Spinal cord (tissue), 10 donors: Measurements from ENCODE around the gene CCL11. TPM values are rescaled to one million over a fixed set of nuclear protein-coding genes. Genes with fewer than 3 reads are reported as not detected.
"Not testable (repeated sequence)": the region's sequence is repeated elsewhere in the genome, so short reads cannot be mapped to it uniquely, and the experiment has no call there.

Experiments
- DNase-seq, 6 donors: peaks; one replicate each; pipeline versions ENCODE4 v3.0.0 to v3.0.0-alpha.2; 2013 to 2015; ENCODE audit warnings: low spot score in 6 of 6, low read depth in 4 of 6
- H3K27ac ChIP-seq: one replicate; pipeline ENCODE4 v1.5.1; 2013; ENCODE audit warnings: low read depth, low read length, control low read depth
- H3K27me3 ChIP-seq: one replicate; pipeline ENCODE4 v1.6.1; 2013; ENCODE audit warnings: low read length; ENCODE audit not compliant: control insufficient read depth, insufficient read depth
- H3K36me3 ChIP-seq: one replicate; pipeline ENCODE4 v1.6.1; 2013; ENCODE audit warnings: low read length; ENCODE audit not compliant: control insufficient read depth, insufficient read depth
- H3K4me1 ChIP-seq: one replicate; pipeline ENCODE4 v1.6.1; 2013; ENCODE audit warnings: low read length; ENCODE audit not compliant: control insufficient read depth, insufficient read depth
- H3K4me3 ChIP-seq: one replicate; pipeline ENCODE4 v1.5.1; 2013; ENCODE audit warnings: low read depth, low read length, control low read depth
- H3K9me3 ChIP-seq: one replicate; pipeline ENCODE4 v1.6.1; 2013; ENCODE audit warnings: low read length; ENCODE audit not compliant: control insufficient read depth, insufficient read depth
- WGBS: methylation state at CpG from one replicate; pipeline ENCODE4 v1.1.5; 2013; ENCODE audit warnings: missing lambda C conversion rate; ENCODE audit not compliant: insufficient coverage; 5-methylcytosine and 5-hydroxymethylcytosine counted together
- polyA plus RNA-seq, 2 donors: library from polyadenylated mRNA; unstranded; fragments of 120-200 nt; gene quantifications; one replicate each; pipeline ENCODE4 v1.2.1, GENCODE V29; 2013; ENCODE audit not compliant: insufficient read length in 2 of 2
- total RNA-seq, 2 donors: library from RNA; depleted of rRNA in 1 of 2; stranded (reverse); fragments of 120-200 nt in 1 of 2; fragments of >200 nt in 1 of 2; gene quantifications; one replicate each; pipeline versions ENCODE4 v1.2.3 to v1.2.4, GENCODE V29; 2013 to 2014
- donor health status: healthy.

Gene CCL11
- total and polyA plus RNA-seq, 4 donors = not detected

DNA sequence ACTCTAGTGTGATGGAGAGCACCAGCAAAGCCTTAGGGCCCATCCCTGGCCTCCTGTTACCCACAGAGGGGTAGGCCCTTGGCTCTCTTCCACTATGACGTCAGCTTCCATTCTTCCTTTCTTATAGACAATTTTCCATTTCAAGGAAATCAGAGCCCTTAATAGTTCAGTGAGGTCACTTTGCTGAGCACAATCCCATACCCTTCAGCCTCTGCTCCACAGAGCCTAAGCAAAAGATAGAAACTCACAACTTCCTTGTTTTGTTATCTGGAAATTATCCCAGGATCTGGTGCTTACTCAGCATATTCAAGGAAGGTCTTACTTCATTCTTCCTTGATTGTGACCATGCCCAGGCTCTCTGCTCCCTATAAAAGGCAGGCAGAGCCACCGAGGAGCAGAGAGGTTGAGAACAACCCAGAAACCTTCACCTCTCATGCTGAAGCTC lies 33.5 kb downstream of the CCL11 start, which contains the start of gene CCL8:
Gene CCL8, plus strand, starts transcription at position 397 of the 445 bp plus-strand sequence. CDS start 67 bp downstream, outside the sequence.
- no peak for DNase-seq
- no peak within 1 kb of the TSS for H3K27ac ChIP-seq
- H3K36me3 ChIP-seq = no peaks in the 10 kb centered on the region
- WGBS = 65% methylated on average over 2 of the region's 2 CpGs
- no peaks in the 10 kb centered on the region for H3K27me3 ChIP-seq
- peaks cover 4% of the 10 kb centered on the region for H3K4me1 ChIP-seq
- H3K9me3 ChIP-seq = no peaks in the 10 kb centered on the region
- H3K4me3 ChIP-seq = no peak within 1 kb of the TSS

DNA sequence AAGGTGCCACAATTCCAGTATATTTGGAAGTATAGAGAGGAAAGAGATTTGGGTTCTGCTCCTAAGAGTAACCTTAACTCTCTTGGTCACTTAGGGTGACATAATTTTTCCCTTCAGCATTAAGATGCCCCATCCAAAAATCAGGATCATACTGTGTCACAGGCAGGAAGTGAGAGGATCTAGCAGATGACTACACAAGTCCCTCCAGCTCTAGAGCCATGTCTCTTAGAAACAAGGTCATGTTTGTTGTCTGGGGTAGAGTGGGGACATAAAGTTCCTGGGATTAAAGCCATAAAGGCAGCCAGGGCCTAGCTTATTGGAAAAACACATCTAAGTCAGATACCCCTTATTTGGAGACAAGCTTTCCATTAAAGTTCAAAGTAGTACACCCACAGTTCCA lies 36.4 kb downstream of the CCL11 start:
- Histone ChIP-seq H3K9me3 (no peaks in the 10 kb centered on the region), H3K36me3 (no peaks in the 10 kb centered on the region), H3K4me1 (peaks cover 4% of the 10 kb centered on the region), H3K27ac (no peak overlapping the region), H3K4me3 (no peak overlapping the region), H3K27me3 (no peaks in the 10 kb centered on the region)
- DNase-seq = no peak

GRCh38 chr17:34327580-34327979 lies 42.0 kb downstream of the CCL11 start:
- H3K9me3 ChIP-seq, DNase-seq, H3K27ac ChIP-seq, H3K4me3 ChIP-seq, H3K4me1 ChIP-seq, H3K27me3 ChIP-seq, H3K36me3 ChIP-seq: not testable (repeated sequence)
- no CpG with 5 or more reads among the region's 4 CpGs for WGBS

- no peak for DNase-seq
- no peak overlapping the region for H3K27ac ChIP-seq
- H3K9me3 ChIP-seq = no peaks in the 10 kb centered on the region
Measured at GRCh38 chr17:34337701-34338100, 52.2 kb downstream of the CCL11 start.

More at GRCh38 chr17:34337701-34338100, 52.2 kb downstream of the CCL11 start:
- WGBS = no CpG with 5 or more reads among the region's 1 CpG
- Histone ChIP-seq H3K36me3 (no peaks in the 10 kb centered on the region), H3K4me3 (no peak overlapping the region), H3K27me3 (no peaks in the 10 kb centered on the region), H3K4me1 (no peaks in the 10 kb centered on the region)

Other genes with a start within 250 kb of the CCL11 start
- 10 to 100 TPM; 15.6 to 37.1 TPM for gene CCL2, start 30.5 kb upstream of the CCL11 start, total RNA-seq
- gene CCL2, start 30.5 kb upstream of the CCL11 start, polyA plus RNA-seq = 1 to 10 TPM; 7.7 to 9.1 TPM
- not detected for gene CCL7, start 15.5 kb upstream of the CCL11 start, total RNA-seq
- gene CCL7, start 15.5 kb upstream of the CCL11 start, polyA plus RNA-seq = not detected
- gene CCL8, start 33.7 kb downstream of the CCL11 start, total RNA-seq = under 1 TPM; 0.72 to 0.89 TPM
- not detected for gene CCL8, start 33.7 kb downstream of the CCL11 start, polyA plus RNA-seq
- 1 to 10 TPM; 1.5 to 2.5 TPM for gene CCL13, start 70.7 kb downstream of the CCL11 start, total RNA-seq
- under 1 TPM in 1 of 2 donors, not detected in 1; 0.38 TPM for gene CCL13, start 70.7 kb downstream of the CCL11 start, polyA plus RNA-seq
- gene CCL1, start 77.5 kb downstream of the CCL11 start, total RNA-seq = not detected
- gene CCL1, start 77.5 kb downstream of the CCL11 start, polyA plus RNA-seq = not detected